Ramos (cell line): ENCODE results near the gene DUSP28.

Experiments used
- in situ Hi-C: fragments of 300-500 bp; cut with MboI; formaldehyde crosslinking; loops from one replicate; pipeline ENCODE4 v1.14.3; 2022; ENCODE audit warnings: low sequenced_read_pairs; ENCODE audit not compliant: unreplicated experiment

The DUSP28 gene, protein sequence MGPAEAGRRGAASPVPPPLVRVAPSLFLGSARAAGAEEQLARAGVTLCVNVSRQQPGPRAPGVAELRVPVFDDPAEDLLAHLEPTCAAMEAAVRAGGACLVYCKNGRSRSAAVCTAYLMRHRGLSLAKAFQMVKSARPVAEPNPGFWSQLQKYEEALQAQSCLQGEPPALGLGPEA

DNA sequence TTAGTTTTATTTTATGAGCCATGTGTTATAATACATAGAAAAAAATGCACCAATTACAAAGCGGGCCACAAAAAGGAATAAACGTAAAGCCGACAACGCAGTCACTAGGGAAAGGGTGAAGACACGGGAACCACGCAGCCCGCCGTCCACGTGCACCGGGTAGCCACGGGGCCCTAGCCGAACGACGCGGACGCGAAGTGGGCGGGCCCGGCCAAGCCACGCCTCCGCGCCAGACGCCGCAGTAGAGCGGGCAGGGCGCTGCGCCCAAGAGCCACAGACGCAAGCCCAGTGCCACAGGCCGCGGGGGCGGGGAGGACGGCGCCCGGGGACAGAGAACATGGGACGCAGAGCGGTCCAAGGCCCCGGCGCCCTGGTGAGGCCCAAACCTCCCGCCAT lies at the start of gene DUSP28:
TSS of gene DUSP28 (plus strand) at position 274 of the 396 bp plus-strand sequence. CDS start 328 bp downstream, outside the sequence.
- in situ Hi-C loops, result no loop called here

DNA sequence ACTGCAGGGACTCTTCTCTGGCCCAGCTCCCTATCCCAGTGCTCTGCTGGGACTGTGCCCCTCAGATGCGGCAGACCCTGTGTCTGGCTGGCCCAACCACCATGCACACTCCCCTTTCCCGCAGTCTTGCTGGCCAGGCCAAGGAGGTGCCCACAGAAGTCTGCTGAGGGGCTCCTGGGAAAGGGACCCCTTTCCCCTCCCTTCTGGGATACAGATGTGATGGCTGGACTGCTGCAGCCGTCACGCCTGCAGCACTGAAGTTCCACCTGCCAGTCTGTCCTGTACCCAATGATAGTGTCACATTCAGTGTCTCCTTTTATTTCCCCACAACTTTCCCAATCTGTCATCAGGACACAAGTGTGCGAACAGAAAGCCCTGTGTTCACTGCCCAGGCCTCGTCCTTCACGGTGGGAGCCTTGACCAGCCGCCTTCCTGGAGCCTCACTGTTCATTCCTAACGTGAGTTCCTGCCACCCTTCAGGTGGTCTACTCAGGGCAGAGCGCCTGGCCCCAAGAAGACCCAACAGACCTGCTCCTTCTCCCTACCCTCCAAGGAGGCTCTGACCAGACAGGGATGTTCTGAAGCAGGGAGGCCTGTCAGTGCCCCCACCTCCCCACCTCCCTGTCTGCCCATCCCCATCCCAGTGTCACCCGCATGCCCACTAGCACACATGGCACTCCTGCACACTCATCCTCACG lies 49.5 kb upstream of the DUSP28 start:
- in situ Hi-C loops, result loop anchor here (25.0 kb wide), 1 partner anchor 202 kb away; no protein-coding TSS in a partner anchor

DNA sequence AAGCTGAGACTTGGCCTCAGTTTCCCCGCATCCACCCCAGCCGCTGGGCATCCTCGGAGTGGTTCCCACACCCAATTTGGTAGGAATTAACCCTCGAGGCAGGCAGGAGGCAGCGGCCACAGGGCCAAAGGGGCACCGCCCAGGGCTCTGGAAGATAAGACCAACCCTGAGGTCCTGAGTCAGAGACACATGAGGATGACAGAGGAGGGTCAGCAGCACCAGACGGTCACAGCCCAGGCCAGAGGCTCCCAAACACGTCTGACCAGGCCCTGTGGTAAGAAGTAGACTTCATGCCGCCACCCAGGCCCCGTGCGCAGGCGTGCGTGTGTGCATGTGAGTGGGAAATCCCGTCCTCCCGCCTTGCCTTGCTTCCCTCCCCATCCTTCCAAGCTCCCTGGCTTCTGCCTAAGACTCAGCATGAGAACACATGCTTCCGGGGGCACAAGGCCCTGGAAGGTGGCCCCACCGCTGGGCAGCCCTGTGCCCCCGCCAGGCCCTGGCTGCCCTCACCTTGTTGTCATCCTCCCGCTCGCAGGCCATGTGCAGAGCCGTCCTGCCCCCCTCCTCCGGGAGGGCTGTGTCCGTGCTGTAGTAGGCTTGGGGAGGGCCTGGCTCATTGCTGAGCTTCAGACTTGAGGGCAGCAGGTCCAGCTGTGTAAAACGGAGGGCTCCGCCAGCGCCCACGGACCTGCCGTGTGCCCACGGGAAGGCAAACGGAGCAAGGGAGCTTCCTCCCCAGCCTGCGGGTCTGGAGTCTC lies 48.6 kb upstream of the DUSP28 start:
- in situ Hi-C loops, result loop anchor here (25.0 kb wide), 1 partner anchor 201 kb away; no protein-coding TSS in a partner anchor

DNA sequence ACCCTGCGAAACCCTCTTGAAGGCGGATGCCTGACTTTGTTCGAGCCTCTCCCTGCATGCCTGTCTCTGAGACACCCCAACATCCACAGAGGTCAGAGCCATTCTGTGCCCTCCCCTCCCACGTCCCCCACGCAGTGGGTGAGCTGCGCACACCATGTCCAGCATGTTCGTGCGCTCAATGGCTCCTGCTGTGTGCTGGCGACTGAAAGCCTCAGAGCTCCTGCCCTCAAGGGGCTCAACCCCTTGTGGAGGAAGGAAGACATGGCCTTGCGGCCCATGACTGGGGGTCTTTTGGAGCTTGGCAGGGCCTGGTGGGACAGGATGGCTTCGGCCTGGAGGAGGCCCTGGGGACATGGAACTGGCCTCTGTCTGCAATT lies 48.1 kb upstream of the DUSP28 start:
- in situ Hi-C loops, result loop anchor here (25.0 kb wide), 1 partner anchor 200 kb away; no protein-coding TSS in a partner anchor

DNA sequence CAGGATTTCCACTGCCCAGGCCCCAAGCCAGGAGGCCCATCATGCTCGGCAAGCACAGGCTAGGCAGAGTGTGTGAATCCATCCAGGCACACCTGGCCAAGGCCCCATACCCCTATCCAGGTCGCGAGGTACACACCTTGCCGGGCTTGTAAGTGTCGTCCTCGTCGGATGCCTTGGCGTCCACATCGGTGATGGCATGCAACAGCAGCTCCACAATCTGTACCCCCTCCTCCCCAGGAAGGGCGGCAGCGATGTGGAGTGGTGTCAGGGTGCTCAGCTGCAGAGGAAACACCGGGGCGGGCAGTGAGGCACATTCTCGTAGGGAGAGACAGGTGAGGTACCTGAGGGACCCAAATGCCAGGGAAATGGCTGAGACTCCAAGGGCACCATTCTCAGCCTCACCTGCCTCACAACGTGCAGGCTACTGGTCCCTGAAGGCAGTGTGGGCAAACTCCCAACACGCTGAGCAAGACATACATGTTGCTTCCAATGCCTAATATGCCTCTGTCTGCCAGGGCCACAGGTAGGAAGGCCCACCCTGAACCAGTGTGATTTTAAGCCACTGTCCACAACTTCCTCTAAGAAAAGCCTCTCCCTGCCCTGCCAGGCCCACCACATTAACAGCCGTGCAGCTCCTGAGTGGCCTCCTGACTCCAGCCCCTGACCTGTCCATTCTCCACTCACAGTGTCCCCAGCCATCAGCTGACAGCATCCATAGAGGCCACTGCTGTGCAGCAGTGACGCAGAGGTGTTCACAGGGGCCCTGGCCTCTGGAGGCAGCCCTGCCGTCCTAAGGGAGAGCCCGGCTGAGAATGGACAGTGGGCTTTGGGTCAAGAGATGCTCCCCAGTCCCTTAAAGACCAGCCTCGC lies 47.3 kb upstream of the DUSP28 start:
- in situ Hi-C loops, result loop anchor here (25.0 kb wide), 1 partner anchor 199 kb away; no protein-coding TSS in a partner anchor

DNA sequence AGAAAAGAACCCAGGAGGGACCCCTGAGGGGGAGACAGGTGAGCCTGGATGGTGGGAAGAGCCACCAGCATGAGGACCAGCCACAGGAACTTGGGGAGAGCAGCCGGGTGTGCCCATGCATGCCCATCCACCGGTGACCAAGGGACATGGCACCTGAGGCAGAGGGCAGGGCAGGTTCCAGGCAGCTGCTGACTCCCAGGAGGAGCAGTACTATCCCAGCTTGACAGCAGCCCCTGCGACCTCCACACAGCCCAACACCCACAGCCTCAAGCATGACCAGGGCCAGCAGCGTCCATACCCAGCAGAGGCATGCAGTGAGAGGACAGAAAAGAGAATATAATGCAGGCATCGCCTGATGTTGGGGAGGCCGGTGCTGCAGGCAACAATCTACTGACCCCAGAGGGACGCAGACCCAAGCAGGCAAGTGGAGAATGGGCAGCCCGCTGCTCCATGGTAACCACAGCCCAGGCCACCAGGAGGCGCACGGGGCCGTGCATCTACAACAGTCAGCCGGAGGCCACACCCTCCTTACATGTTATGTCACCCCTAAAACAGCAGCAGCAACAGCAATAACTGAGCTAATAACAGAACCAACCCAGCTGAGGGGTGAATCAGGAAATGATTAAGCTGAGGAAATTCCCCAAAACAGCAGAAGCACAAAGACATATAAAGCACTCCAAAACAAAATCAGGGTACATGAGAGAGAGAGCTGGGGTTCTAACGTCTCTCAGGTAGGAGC lies 46.4 kb upstream of the DUSP28 start:
- in situ Hi-C loops, result loop anchor here (25.0 kb wide), 1 partner anchor 199 kb away; no protein-coding TSS in a partner anchor

DNA sequence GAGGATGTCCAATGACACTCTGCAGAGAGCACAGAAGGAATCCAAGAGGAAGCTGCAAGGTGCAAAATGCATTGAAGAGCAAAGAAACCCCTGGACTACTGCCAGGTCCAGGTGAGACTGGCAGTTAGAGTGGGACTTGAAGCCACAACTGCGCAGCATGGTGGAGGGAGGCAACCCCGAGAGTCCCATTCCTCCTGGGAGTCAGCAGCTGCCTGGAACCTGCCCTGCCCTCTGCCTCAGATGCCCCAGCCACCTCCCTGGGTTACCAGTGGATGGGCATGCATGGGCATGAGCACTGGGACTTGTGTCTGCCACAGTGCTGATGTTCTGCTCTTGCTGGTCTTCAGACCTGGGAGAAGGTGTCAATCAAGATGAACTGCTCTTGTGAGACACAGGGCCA lies 45.5 kb upstream of the DUSP28 start:
- in situ Hi-C loops, result loop anchor here (25.0 kb wide), 1 partner anchor 198 kb away; no protein-coding TSS in a partner anchor

DNA sequence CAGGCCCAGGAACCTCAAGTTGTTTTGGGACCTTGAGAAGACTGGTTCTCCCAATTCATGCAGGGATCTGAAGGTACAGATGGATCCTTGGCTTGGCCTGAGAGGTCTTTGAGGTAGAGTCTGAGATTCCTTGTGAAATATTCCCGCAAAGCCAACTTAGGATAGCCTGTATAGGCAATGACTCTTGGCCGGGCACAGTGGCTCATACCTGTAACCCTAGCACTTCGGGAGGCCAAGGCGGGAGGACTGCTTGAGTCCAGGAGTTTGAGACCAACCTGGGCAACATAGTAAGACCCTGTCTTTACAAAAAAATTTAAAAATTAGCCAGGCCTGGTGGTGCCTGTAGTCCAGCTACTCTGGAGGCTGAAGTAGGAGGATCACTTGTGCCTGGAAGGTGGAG lies 42.8 kb upstream of the DUSP28 start:
- in situ Hi-C loops, result loop anchor here (25.0 kb wide), 1 partner anchor 195 kb away; no protein-coding TSS in a partner anchor

DNA sequence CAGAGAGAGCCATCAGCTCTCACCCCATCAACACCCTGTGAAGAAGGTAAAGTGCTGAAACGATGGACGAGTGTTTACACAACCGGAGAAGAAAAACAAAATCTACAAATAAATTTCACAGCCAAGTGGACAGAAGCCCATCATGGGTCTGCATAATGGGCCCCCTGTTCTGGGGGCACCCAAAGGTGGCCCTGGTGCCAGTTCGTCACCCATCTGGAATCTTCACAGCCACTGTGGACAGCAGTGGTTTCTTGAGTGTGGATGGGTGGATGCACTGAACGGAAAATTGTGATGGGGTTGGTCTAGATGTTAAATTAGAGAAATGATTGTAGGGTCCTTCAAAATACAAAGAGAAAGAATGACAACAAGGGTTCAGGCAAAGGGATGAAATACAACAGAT lies 41.2 kb upstream of the DUSP28 start:
- in situ Hi-C loops, result loop anchor here (25.0 kb wide), 1 partner anchor 193 kb away; no protein-coding TSS in a partner anchor

DNA sequence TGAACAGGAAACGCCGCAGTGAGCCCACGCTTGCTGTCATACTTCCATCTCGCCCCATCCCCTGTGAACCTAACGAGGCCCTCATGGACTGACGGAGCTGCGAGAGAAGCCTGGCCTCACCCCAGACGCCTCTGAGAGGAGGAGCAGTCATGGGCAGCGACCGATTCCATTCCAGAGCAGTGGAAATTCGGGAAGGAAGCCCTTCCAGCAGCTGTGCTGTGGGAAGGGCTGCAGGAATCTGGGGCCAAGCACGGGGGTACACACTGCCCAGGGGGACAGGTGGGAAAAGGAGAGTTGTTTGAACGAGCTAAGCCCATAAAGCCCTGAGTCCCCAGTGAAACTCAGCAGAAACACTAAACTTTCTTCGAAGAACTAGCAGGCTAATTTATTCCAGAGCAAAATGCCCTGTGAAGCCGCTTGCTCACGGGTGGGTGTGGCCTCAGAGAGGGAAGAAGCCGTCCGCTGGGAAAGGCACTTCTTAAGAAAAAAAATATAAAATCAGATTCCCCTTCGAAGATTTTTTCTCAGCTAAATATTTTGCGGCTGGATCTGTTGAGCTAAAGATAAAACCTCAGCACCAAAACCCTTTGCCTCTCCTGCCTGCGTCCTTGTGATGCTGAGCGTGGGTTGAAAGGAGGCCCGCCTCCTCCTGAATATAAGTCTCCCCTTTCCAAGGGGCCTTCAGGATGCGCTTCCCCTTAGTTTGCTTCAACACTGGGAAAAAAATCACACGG lies 40.6 kb upstream of the DUSP28 start:
- in situ Hi-C loops, result loop anchor here (25.0 kb wide), 1 partner anchor 193 kb away; no protein-coding TSS in a partner anchor

DNA sequence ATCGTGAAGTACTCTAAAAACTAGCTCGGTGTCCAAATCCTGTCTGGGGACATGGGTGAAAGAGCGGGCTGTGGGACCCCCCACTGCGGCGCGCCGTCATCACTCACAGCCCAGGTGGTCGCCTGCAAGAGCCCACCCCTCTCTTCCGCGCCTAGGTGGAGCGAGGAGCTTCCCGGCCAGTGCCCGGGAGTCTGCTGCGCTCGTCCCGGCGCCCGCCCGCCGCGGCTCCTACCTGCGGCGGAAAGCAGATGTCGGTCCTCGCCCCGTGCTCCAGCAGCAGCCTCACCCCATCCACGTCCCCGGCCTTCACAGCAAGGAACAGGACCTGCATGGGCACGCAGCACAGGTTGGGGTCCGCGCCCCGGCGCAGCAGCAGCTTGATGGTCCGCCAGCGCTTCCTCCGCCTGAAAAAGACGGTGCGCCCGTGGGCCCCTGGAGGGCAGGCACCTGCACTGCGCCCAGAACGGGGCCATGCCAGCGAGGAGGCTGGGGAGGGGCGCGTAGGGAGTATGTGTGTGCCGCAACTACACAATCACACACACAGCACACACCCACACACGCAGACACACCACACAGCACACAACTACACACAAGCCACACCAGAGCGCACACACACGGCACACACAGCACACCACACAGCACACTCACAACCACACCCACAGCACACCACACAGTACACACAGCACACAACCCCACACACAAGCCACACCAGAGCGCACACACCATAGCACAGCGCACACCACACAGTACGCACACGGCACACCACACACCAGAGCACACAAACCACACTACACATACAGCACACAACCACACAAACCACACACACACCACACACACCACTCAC lies 39.8 kb upstream of the DUSP28 start:
- in situ Hi-C loops, result loop anchor here (25.0 kb wide), 1 partner anchor 192 kb away; no protein-coding TSS in a partner anchor

DNA sequence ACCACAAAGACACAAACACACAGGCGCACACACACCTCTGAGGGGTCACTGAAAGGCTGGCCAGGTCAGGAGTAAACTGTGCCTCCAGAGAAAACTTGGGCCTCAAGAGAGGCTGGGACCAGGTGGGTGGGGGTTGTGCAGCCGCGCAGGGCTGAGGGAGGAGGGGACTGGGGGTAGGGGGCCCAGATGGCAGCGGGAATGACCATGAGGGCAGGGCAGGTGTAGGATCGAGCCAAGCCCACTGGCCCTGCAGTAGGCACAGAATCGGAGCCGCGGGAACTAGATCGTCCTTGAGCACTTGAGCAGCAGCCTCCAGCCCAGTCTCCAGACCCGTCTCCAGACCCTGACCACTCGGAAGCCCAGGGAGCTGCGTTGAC lies 39.2 kb upstream of the DUSP28 start:
- in situ Hi-C loops, result loop anchor here (25.0 kb wide), 1 partner anchor 191 kb away; no protein-coding TSS in a partner anchor

DNA sequence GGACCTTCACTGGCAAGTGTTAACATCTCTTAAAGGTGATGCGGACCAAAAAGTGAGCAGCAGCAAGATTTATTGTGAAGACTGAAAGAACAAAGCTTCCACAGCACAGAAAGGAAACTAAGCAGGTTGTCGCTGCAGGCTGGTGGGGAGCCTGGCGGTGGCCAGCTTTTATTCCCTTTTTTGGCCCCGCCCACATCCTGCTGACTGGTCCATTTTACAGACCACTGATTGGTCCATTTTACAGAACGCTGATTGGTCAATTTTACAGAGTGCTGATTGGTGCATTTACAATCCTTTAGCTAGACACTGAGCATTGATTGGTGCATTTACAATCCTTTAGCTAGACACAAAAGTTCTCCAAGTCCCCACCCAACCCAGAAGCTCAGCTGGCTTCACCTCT lies 38.3 kb upstream of the DUSP28 start:
- in situ Hi-C loops, result loop anchor here (25.0 kb wide), 1 partner anchor 190 kb away; no protein-coding TSS in a partner anchor

DNA sequence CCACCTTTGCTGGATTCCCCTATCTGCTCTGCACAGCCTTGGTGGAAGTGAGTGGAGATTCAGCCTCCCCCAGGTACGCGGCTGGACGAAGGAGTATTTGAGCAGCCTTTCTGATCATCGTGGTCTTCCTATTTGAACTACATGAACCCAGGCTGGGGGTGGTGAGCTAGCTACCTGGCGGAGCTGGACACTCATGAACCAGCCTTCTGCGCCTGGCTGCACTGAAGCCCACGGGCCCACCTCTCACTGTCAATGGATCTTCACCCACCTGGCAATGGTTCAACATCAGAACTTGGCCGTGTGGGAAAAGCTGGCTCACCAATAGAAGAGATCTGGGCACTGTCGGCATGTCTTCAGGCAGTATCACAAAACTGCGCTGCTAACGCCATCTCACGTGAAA lies 37.8 kb upstream of the DUSP28 start:
- in situ Hi-C loops, result loop anchor here (25.0 kb wide), 1 partner anchor 190 kb away; no protein-coding TSS in a partner anchor

DNA sequence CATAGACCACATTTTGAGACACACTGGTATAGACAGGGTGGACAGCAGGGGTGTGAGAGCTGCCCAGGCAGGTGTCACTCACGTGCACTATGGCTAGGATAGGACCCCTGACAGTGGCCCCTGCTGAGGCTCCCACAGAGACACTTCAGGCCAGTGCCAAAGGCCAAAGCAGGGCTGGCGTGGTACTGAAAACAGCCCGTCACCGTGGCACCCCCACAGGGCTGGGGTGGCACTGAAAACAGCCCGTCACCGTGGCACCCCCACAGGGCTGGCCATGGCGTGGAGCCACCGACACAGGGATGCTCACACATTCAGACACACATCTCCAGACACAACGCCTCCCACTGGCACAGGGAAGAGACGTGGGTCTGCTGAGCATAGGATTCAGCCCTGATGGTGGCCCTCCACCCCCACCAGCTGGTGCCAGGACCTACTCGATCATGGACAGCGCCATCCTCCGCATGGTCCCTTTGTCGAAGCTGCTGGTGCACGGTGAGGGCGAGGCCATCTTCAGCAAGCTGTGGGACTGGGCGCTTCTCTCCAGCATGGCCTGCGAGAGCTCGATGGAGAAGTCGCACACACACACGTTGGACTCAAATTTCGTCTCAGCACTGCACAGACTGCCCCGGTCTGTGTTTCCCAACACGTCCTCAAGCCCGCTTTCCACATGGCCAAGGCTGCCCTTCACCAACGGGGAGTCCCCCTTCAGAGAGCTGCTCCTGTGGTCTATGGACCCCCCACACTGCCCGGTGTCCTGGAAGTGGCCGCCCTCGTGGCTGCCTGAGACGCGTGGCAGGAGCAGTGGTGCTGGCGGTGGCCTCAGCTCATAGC lies 36.5 kb upstream of the DUSP28 start:
- in situ Hi-C loops, result loop anchor here (25.0 kb wide), 1 partner anchor 189 kb away; no protein-coding TSS in a partner anchor

DNA sequence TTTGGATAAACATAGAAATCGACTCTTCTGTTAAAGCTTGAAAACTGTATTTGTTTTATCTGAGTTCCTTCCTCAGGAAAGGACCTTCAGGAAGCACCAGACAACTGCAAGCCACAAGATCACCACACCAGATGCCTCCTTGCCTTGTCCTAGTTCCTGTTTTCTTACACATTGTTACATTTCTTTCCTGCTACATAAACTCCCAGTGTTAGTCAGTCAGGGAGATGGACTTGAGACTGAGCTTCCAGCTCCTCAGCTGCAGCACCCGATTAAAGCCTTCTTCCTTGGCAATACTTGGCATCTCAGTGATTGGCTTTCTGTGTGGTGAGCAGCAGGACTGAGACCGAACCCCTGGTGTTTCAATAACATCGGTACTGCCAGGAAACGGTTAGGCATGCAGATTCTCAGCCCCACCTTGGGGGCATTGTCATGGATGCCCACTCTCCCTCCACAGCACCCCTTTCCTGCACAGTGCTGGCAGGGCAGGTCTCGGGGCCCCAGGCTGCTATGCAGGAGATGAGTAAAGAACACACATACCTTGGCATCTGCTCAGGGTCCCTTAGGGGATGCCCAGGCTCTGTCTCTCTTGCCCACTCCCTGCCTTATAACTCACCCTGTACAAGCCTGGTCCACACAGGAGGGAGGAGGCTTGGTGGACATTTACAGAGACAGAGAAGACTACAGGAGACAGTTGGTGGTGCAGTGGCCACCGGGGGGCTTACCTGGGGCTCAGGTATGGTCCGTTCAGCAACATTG lies 35.0 kb upstream of the DUSP28 start:
- in situ Hi-C loops, result loop anchor here (25.0 kb wide), 1 partner anchor 187 kb away; no protein-coding TSS in a partner anchor
